Stomach (tissue), 9 donors: Measurements from ENCODE around the gene MFAP1. TPM values are rescaled to one million over a fixed set of nuclear protein-coding genes. Genes with fewer than 3 reads are reported as not detected.
"Not testable (repeated sequence)": the region's sequence is repeated elsewhere in the genome, so short reads cannot be mapped to it uniquely, and the experiment has no call there.

Source experiments
- DNase-seq, 2 donors: peaks; one replicate each; pipeline versions ENCODE4 v3.0.0 to v3.0.0-alpha.2; 2013 to 2019
- H3K27ac ChIP-seq, 5 donors: fragments of 200-600 bp in 4 of 5; sonication (generic) in 4 of 5; one replicate each; pipeline ENCODE4 v1.5.1; 2013 to 2019; ENCODE audit warnings: mild to moderate bottlenecking in 1 of 5, moderate library complexity in 1 of 5
- H3K27me3 ChIP-seq, 3 donors: fragments of 200-600 bp; sonication (generic); one replicate each; pipeline ENCODE4 v1.5.1; 2017 to 2019; ENCODE audit warnings: mixed run types in 1 of 3
- H3K36me3 ChIP-seq, 4 donors: fragments of 200-600 bp; sonication (generic); 1 replicate in 3 of 4; 2 replicates in 1 of 4; pipeline ENCODE4 v1.5.1; 2016 to 2019
- H3K4me1 ChIP-seq, 4 donors: fragments of 200-600 bp; sonication (generic); one replicate each; pipeline ENCODE4 v1.5.1; 2016 to 2019
- H3K4me3 ChIP-seq, 4 donors: fragments of 200-600 bp; sonication (generic) in 3 of 4; one replicate each; pipeline ENCODE4 v1.5.1; 2016 to 2019; ENCODE audit warnings: mild to moderate bottlenecking in 1 of 4
- H3K9me3 ChIP-seq, 4 donors: fragments of 200-600 bp; sonication (generic); one replicate each; pipeline ENCODE4 v1.5.1; 2016 to 2019
- CTCF ChIP-seq, 7 experiments: fragments of 450-650 bp in 4 of 7; fragments of 200-600 bp in 3 of 7; sonication (generic) in 3 of 7; IDR thresholded peaks; one replicate each; pipeline ENCODE4 v1.5.1; 2016 to 2019; ENCODE audit warnings: antibody characterized with exemption in 7 of 7, control low read depth in 2 of 7, mild to moderate bottlenecking in 1 of 7
- EP300 ChIP-seq: sonication (generic); formaldehyde crosslinking; IDR thresholded peaks from one replicate; pipeline ENCODE4 v1.6.1; 2017; ENCODE audit warnings: antibody characterized with exemption
- POLR2A ChIP-seq, 4 donors: fragments of 450-650 bp; IDR thresholded peaks; one replicate each; pipeline ENCODE4 v1.6.1; 2016; ENCODE audit warnings: antibody characterized with exemption in 4 of 4, control low read depth in 2 of 4, mild to moderate bottlenecking in 1 of 4, moderate library complexity in 1 of 4
- POLR2AphosphoS5 ChIP-seq, 3 donors: sonication (generic); formaldehyde crosslinking; IDR thresholded peaks; one replicate each; pipeline ENCODE4 v1.6.1; 2016; ENCODE audit warnings: antibody characterized with exemption in 3 of 3
- WGBS, 5 donors: extraction: QIAGEN DNeasy Blood & Tissue Kit in 3 of 5; methylation state at CpG; one replicate each; pipeline versions ENCODE4 v1.1.5 to v1.1.7; 2013 to 2018; 5-methylcytosine and 5-hydroxymethylcytosine counted together
- intact Hi-C: fragments of 100-400 bp; cut with DNase I; formaldehyde crosslinking; loops from one replicate; pipeline ENCODE4 v1.15.1; 2023; ENCODE audit warnings: low total_unique reads
- polyA plus RNA-seq, 3 donors: library from polyadenylated mRNA; stranded (reverse); fragments of 200-250 nt; gene quantifications; one replicate each; pipeline ENCODE4 v1.2.3, GENCODE V29; 2013
- total RNA-seq, 5 donors: library from RNA; depleted of rRNA; stranded (reverse); fragments of >200 nt; gene quantifications; one replicate each; pipeline versions ENCODE4 v1.1.0 to v1.2.3, GENCODE V29; 2014 to 2016
- donor health status: healthy with polysubstance abuse.
- donor health status: Bipolar disorder and iron deficiency.
- donor health status: healthy.

Gene MFAP1
- total and polyA plus RNA-seq, 8 donors = 1.2 to 20.3 (median 13.2) TPM

DNA sequence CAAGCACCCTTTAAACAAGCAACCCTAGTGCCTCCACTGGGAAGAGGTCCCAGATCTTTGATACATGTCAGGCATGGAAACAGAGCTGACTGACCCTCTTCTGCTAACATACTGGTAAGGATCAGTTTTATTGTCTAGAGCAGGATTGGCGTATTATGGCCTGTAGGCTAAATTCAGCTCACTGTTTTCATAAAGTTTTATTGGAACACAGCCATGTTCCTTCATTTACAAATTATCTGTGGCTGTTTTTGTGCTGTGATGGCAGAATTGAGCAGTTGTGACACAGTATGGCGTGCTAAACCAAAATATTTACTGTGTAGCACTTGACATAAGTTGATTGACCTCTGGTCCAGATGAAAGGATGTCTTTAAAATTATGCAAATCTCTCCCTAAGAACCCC, 47.3 kb upstream of the MFAP1 start:
- intact Hi-C loops = no loop called here
- no peaks in the 10 kb centered on the region for H3K9me3 ChIP-seq
- 86 to 97% (median 93%) methylated on average over 2 of the region's 2 CpGs for WGBS, 5 donors
- no peak overlapping the region for H3K27ac ChIP-seq
- no peak overlapping the region for H3K4me3 ChIP-seq
- peaks cover 1 to 17% (median 6%) of the 10 kb centered on the region in 4 donors for H3K36me3 ChIP-seq
- TF ChIP-seq POLR2A (IDR thresholded peaks at IDR 0.05) = no peak
- no peak for TF ChIP-seq POLR2AphosphoS5 (IDR thresholded peaks at IDR 0.05)
- no peak for TF ChIP-seq EP300
- no peak for TF ChIP-seq CTCF (IDR thresholded peaks at IDR 0.05)
- H3K4me1 ChIP-seq = no peaks in the 10 kb centered on the region
- no peak for DNase-seq
- no peaks in the 10 kb centered on the region for H3K27me3 ChIP-seq

DNA sequence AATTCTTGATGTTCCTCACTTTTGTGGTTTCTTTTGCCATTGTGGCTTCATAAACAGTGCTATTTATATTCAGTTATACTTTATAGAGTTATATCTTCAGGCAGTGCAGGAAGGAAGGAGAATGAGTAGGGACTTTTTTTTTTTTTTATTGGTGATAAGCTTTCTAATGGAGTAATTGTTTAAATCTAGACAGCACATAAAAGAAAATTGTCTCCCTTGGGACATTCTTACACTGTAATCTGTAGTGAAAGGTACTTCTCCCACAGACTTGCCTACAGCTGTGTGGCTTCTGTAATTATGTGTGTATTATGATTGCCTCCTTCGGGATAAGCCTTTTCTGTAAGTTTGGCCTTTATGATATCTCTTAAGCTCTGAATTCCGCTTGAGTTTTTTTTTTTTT, 43.9 kb upstream of the MFAP1 start:
- Histone ChIP-seq H3K4me3 (no peak overlapping the region), H3K27me3 (no peaks in the 10 kb centered on the region), H3K27ac (no peak overlapping the region), H3K9me3 (no peaks in the 10 kb centered on the region), H3K4me1 (no peaks in the 10 kb centered on the region), H3K36me3 (peaks cover 4 to 29% (median 18%) of the 10 kb centered on the region in 4 donors)
- intact Hi-C loops = no loop called here
- TF ChIP-seq POLR2AphosphoS5 (IDR thresholded peaks at IDR 0.05) (no peak), POLR2A (IDR thresholded peaks at IDR 0.05) (no peak), CTCF (IDR thresholded peaks at IDR 0.05) (no peak), EP300 (no peak)
- no peak for DNase-seq
- WGBS, 5 donors = 50 to 66% (median 54%) methylated on average over 2 of the region's 2 CpGs

GRCh38 chr15:43867096-43867495, 42.6 kb upstream of the MFAP1 start:
- 51 to 83% (median 59%) methylated on average over 5 of the region's 5 CpGs for WGBS, 5 donors
- no peaks in the 10 kb centered on the region for H3K27me3 ChIP-seq
- DNase-seq = peak; percentile 37 to 45
- H3K4me1 ChIP-seq = no peaks in the 10 kb centered on the region
- no peak overlapping the region for H3K4me3 ChIP-seq
- intact Hi-C loops = no loop called here
- H3K36me3 ChIP-seq = peaks cover 7 to 36% (median 28%) of the 10 kb centered on the region in 4 donors
- TF ChIP-seq EP300 (no peak), CTCF (IDR thresholded peaks at IDR 0.05) (no peak), POLR2A (IDR thresholded peaks at IDR 0.05) (no peak), POLR2AphosphoS5 (IDR thresholded peaks at IDR 0.05) (no peak)
- no peaks in the 10 kb centered on the region for H3K9me3 ChIP-seq
- H3K27ac ChIP-seq = no peak overlapping the region

DNA sequence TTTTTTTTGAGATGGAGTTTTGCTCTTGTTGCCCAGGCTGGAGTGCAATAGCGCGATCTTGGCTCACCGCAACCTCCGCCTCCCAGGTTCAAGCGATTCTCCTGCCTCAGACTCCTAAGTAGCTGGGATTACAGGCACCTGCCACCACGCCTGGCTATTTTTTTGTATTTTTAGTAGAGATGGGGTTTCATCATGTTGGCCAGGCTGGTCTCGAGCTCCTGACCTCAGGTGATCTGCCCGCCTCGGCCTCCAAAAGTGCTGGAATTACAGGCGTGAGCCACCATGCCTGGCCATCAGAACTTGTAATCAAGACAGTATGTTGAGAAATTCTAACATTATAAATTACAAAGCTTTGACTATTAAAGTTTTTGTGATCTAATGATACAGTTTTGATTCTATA, 42.1 kb upstream of the MFAP1 start:
- H3K27me3 ChIP-seq, H3K4me3 ChIP-seq, H3K9me3 ChIP-seq, H3K27ac ChIP-seq, DNase-seq, intact Hi-C loops, H3K4me1 ChIP-seq: not testable (repeated sequence)
- 92 to 99% (median 97%) methylated on average over 9 to 10 of the region's 10 CpGs for WGBS, 5 donors
- peaks cover 7 to 36% (median 31%) of the 10 kb centered on the region in 4 donors for H3K36me3 ChIP-seq

DNA sequence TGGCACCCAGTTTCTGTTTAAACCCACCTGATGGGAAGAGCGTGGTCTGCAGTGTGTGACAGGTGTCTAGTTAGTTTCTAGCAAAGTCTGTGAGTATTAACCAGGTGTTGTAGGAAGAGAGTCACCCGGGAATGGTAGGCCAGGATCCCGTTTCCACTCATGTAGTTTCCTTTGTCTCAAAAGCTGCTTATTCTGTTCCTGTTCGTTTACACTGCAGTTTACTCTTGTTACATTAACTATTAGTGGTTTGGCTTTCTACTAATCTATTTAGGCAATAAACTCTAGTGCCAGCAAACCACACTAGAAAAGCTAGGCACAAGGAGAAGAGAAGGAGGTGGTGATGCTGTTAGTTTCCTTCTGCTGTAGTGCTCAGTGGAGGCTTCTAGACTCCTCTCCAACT, 35.1 kb upstream of the MFAP1 start:
- DNase-seq = no peak
- intact Hi-C loops = no loop called here
- Histone ChIP-seq H3K9me3 (no peaks in the 10 kb centered on the region), H3K4me1 (no peaks in the 10 kb centered on the region), H3K27ac (no peak overlapping the region), H3K36me3 (peaks cover 9 to 62% (median 58%) of the 10 kb centered on the region in 4 donors), H3K27me3 (no peaks in the 10 kb centered on the region), H3K4me3 (no peak overlapping the region)
- TF ChIP-seq POLR2AphosphoS5 (IDR thresholded peaks at IDR 0.05) (no peak), POLR2A (IDR thresholded peaks at IDR 0.05) (no peak)
- 39 to 65% (median 57%) methylated on average over 4 of the region's 4 CpGs for WGBS, 5 donors
